AG04450 (cell line): ENCODE data around the gene MACROD2. TPM values are rescaled to one million over a fixed set of nuclear protein-coding genes. Genes with fewer than 3 reads are reported as not detected.

Experiments
- CTCF ChIA-PET: fragments of 300-600, 350-600 bp; formaldehyde crosslinking; extraction: SDS; loops from one replicate; lab custom pipeline; 2022; ENCODE audit warnings: antibody characterized with exemption, inconsistent platforms; lab: Charles Lee
- POLR2A ChIA-PET: fragments of 350-600 bp; formaldehyde crosslinking; extraction: SDS; loops from one replicate; lab custom pipeline; 2021; ENCODE audit warnings: antibody characterized with exemption, inconsistent platforms; lab: Yijun Ruan, JAX
- DNase-seq: peaks from one replicate; pipeline ENCODE4 v3.0.0-alpha.2; 2011; ENCODE audit warnings: low read depth, low spot score
- H3K27ac ChIP-seq: one replicate; pipeline ENCODE4 v1.5.1; 2012; ENCODE audit warnings: low read depth, low read length, control low read depth
- H3K27me3 ChIP-seq: one replicate; pipeline ENCODE4 v1.6.0; 2012; ENCODE audit warnings: low read length; ENCODE audit not compliant: control insufficient read depth, insufficient read depth
- H3K4me3 ChIP-seq: 2 replicates; pipeline ENCODE4 v1.5.1; 2011; ENCODE audit warnings: mild to moderate bottlenecking, low read depth, low read length, control low read depth
- H3K9me3 ChIP-seq: 2 replicates; pipeline ENCODE4 v1.5.1; 2012; ENCODE audit warnings: low read length; ENCODE audit not compliant: control insufficient read depth, insufficient read depth
- CTCF ChIP-seq: IDR thresholded peaks from 2 replicates; pipeline ENCODE4 v1.5.1; 2011; ENCODE audit warnings: low read depth, low read length, control low read depth, inconsistent platforms
- polyA plus RNA-seq: library from polyadenylated mRNA; depleted of rRNA; stranded (reverse); fragments of >200 nt; gene quantifications from 2 replicates; pipeline ENCODE4 v1.2.3, GENCODE V29; 2011

Gene MACROD2
- polyA plus RNA-seq, 1 experiment, result 0.02 TPM

GRCh38 chr20:14698605-14699373 lies 703.5 kb downstream of the MACROD2 start:
- no peak overlapping the region for H3K4me3 ChIP-seq
- CTCF ChIA-PET, result no interaction called here
- TF ChIP-seq CTCF, result no peak
- H3K27me3 ChIP-seq, result no peaks in the 10 kb centered on the region
- H3K27ac ChIP-seq, result no peak overlapping the region
- DNase-seq, result no peak
- POLR2A ChIA-PET, result no interaction called here
- H3K9me3 ChIP-seq, result no peaks in the 10 kb centered on the region

DNA sequence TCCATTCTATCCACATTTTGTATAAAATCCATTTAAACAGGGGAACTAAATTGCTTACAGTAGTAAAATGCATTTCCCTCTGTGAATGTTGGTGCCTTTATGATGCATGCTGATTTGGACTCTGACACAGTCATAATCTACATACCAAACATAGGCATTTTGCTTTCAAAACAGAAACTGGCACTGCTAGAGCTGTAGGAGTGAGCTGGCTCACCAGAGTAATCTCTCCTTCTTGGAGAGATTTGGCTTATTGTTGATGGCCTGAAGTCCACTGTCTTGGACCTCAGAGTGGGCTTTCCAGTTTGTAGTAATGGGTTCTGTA lies 705.3 kb downstream of the MACROD2 start:
- TF ChIP-seq CTCF, result no peak
- H3K9me3 ChIP-seq, result no peaks in the 10 kb centered on the region
- no peak overlapping the region for H3K27ac ChIP-seq
- DNase-seq, result no peak
- POLR2A ChIA-PET, result no interaction called here
- no peak overlapping the region for H3K4me3 ChIP-seq
- no peaks in the 10 kb centered on the region for H3K27me3 ChIP-seq
- CTCF ChIA-PET, result interaction anchor here (1.2 kb wide), 1 partner anchor 363 kb away, joined by 3 read pairs; the partner anchor contains the start of gene FLRT3

GRCh38 chr20:14701326-14701725 lies 706.0 kb downstream of the MACROD2 start:
- DNase-seq, result no peak
- TF ChIP-seq CTCF, result no peak
- no peak overlapping the region for H3K27ac ChIP-seq
- H3K27me3 ChIP-seq, result no peaks in the 10 kb centered on the region
- POLR2A ChIA-PET, result no interaction called here
- CTCF ChIA-PET, result interaction anchor here (1.0 kb wide), 1 partner anchor 366 kb away, joined by 3 read pairs; no protein-coding TSS in a partner anchor
- H3K4me3 ChIP-seq, result no peak overlapping the region
- H3K9me3 ChIP-seq, result no peaks in the 10 kb centered on the region

DNA sequence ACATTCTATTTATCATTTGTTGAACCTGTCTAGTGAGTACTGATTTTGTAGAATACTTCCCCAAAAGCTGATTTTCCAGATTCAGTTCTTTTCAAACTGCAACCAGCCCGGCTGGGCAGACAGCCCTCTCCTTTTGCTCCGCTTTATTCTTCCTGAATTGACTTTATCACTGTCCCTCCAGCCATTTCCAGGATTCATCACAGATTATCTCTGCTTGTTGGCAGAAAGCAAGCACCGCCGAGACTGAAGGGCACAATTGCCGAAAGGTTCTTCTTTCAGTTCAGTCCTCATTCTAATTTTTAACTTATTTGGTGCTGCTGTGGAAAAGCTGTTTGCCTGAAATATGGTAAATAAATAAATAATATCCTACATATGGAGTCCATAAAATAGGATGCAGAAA lies 711.2 kb downstream of the MACROD2 start:
- H3K9me3 ChIP-seq, result no peaks in the 10 kb centered on the region
- H3K27ac ChIP-seq, result no peak overlapping the region
- POLR2A ChIA-PET, result no interaction called here
- no peak for TF ChIP-seq CTCF
- no peak overlapping the region for H3K4me3 ChIP-seq
- CTCF ChIA-PET, result no interaction called here
- H3K27me3 ChIP-seq, result no peaks in the 10 kb centered on the region
- no peak for DNase-seq

DNA sequence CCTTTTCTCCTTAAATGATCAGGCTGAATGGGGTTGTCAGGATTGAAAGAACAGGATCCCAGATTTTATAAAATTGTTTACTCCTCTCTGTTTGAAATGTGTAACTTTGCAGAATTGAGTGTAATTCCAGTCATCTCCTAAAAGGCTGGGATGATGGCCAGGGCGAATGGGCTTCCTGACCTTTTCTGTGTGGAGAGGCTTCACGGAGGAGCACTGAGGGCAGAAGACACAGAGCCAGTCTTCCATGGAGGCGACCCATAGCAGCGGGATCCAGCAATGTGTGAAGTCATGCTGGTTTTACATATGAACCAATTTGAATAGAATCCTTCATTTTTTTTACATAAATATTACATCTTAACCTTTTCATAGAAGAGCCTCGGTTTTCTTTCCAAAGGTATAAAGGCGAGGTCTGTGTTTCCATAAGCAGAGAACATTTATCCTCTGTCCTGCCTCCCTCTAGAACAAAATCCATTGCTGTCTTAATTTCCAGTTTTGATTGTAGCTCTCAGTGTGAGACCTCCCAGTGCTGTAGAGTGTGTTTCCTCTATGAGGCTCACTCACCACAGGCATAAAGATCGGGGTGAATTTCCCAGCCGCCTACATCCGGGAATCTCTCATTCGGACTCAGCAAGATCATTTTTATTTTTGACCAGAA lies 711.8 kb downstream of the MACROD2 start:
- TF ChIP-seq CTCF, result no peak
- CTCF ChIA-PET, result no interaction called here

More for the DNA sequence above, 711.8 kb downstream of the MACROD2 start:
- POLR2A ChIA-PET, result no interaction called here
- no peak overlapping the region for H3K27ac ChIP-seq
- no peak overlapping the region for H3K4me3 ChIP-seq
- H3K27me3 ChIP-seq, result no peaks in the 10 kb centered on the region
- H3K9me3 ChIP-seq, result no peaks in the 10 kb centered on the region
- no peak for DNase-seq
